A549 (cell line): Measurements from ENCODE around the gene GPR26. TPM values are rescaled to one million over a fixed set of nuclear protein-coding genes. Genes with fewer than 3 reads are reported as not detected.

Experiments
- ATAC-seq, 2 experiments: fragments of 200-7000 bp in 1 of 2; fragments of >200 bp in 1 of 2; cut with Nextera tagmentation in 1 of 2; cut with Tn5 transposase in 1 of 2; 3 replicates each; pipeline versions ENCODE4 v1.8.0 to v1.9.1; 2018 to 2020; ENCODE audit warnings: mild to moderate bottlenecking in 1 of 2, moderate library complexity in 1 of 2
- CTCF ChIA-PET: fragments of 300-600 bp; sonication (Branson Sonifier 250); formaldehyde crosslinking; extraction: SDS; loops from one replicate; lab custom pipeline; 2021; ENCODE audit warnings: antibody characterized with exemption, inconsistent platforms; lab: Yijun Ruan, JAX
- POLR2A ChIA-PET: fragments of 350-600 bp; formaldehyde crosslinking; extraction: SDS; loops from one replicate; lab custom pipeline; 2021; ENCODE audit warnings: antibody characterized with exemption, inconsistent platforms; lab: Yijun Ruan, JAX
- DNase-seq, 2 experiments: peaks; one replicate each; pipeline versions ENCODE4 v3.0.0 to v3.0.0-alpha.2; 2011 to 2016; ENCODE audit warnings: low read depth in 1 of 2, low spot score in 1 of 2
- FAIRE-seq: peaks from 2 replicates; lab custom pipeline; 2011; peaks lifted over from hg19 to GRCh38; lab: Jason Lieb, UNC
- H3K27ac ChIP-seq, 2 experiments: fragments of >200 bp; sonication (Bioruptor Twin); formaldehyde crosslinking; 3 replicates each; pipeline ENCODE4 v1.5.1; 2016 to 2017
- H3K4me1 ChIP-seq: fragments of >200 bp; sonication (Bioruptor Twin); formaldehyde crosslinking; 3 replicates; pipeline ENCODE4 v1.6.1; 2016
- H3K4me2 ChIP-seq: fragments of >200 bp; sonication (Bioruptor Twin); formaldehyde crosslinking; 3 replicates; pipeline ENCODE4 v1.6.1; 2016
- H3K4me3 ChIP-seq: fragments of >200 bp; sonication (Bioruptor Twin); formaldehyde crosslinking; 3 replicates; pipeline ENCODE4 v1.5.1; 2016
- H3K9me3 ChIP-seq: fragments of >200 bp; sonication (Bioruptor Twin); formaldehyde crosslinking; 3 replicates; pipeline ENCODE4 v1.6.1; 2016
- BHLHE40 ChIP-seq: IDR thresholded peaks from 2 replicates; pipeline ENCODE4 v1.6.1; 2012; ENCODE audit warnings: low read depth, low read length, inconsistent platforms
- CEBPB ChIP-seq, 2 experiments: fragments of >200 bp in 1 of 2; sonication (Bioruptor Twin) in 1 of 2; formaldehyde crosslinking in 1 of 2; IDR thresholded peaks; 2 replicates each; pipeline ENCODE4 v1.6.1; 2012 to 2016
- EHMT2 ChIP-seq: fragments of 200-600 bp; sonication (generic); IDR thresholded peaks from 2 replicates; pipeline ENCODE4 v1.6.1; 2016; ENCODE audit warnings: antibody characterized with exemption, low read depth, mild to moderate bottlenecking, moderate library complexity
- EP300 ChIP-seq, 2 experiments: fragments of >200 bp; sonication (Bioruptor Twin); formaldehyde crosslinking; IDR thresholded peaks; 2 replicates in 1 of 2; 3 replicates in 1 of 2; pipeline ENCODE4 v1.6.1; 2016 to 2017
- ESRRA ChIP-seq: fragments of 150-350 bp; IDR thresholded peaks from 2 replicates; pipeline ENCODE4 v1.6.1; 2014; ENCODE audit warnings: mild to moderate bottlenecking, low read length, borderline replicate concordance
- FOSL2 ChIP-seq, 2 experiments: fragments of 450-650 bp in 1 of 2; fragments of >200 bp in 1 of 2; sonication (Bioruptor Twin) in 1 of 2; formaldehyde crosslinking; IDR thresholded peaks; 2 replicates each; pipeline versions ENCODE4 v1.5.0 to v1.6.1; 2016 to 2020; ENCODE audit warnings: mild to moderate bottlenecking in 1 of 2, moderate library complexity in 1 of 2
- FOXS1 ChIP-seq: fragments of 250-450 bp; sonication (Bioruptor Pico); IDR thresholded peaks from 2 replicates; pipeline ENCODE4 v1.5.0; 2020; ENCODE audit warnings: mild to moderate bottlenecking, moderate library complexity
- HOXB5 ChIP-seq: fragments of 250-450 bp; sonication (Bioruptor Pico); IDR thresholded peaks from 2 replicates; pipeline ENCODE4 v1.5.0; 2020; ENCODE audit warnings: mild to moderate bottlenecking, moderate library complexity
- JUNB ChIP-seq: fragments of >200 bp; sonication (Bioruptor Twin); formaldehyde crosslinking; IDR thresholded peaks from 2 replicates; pipeline ENCODE4 v1.6.1; 2016
- KDM1A ChIP-seq: fragments of 200-600 bp; sonication (generic); IDR thresholded peaks from 2 replicates; pipeline ENCODE4 v1.6.1; 2016; ENCODE audit warnings: low read depth, mild to moderate bottlenecking
- KDM5A ChIP-seq: fragments of 200-600 bp; sonication (generic); IDR thresholded peaks from 2 replicates; pipeline ENCODE4 v1.6.1; 2016; ENCODE audit warnings: antibody characterized with exemption, mild to moderate bottlenecking
- NPAS2 ChIP-seq: fragments of 250-450 bp; sonication (Bioruptor Pico); IDR thresholded peaks from 2 replicates; pipeline ENCODE4 v1.8.0; 2022; ENCODE audit warnings: mild to moderate bottlenecking, moderate library complexity, borderline replicate concordance
- POLR2A ChIP-seq: IDR thresholded peaks from 2 replicates; pipeline ENCODE4 v1.6.1; 2012; ENCODE audit warnings: mild to moderate bottlenecking, low read length
- RAD21 ChIP-seq, 2 experiments: fragments of >200 bp in 1 of 2; sonication (Bioruptor Twin) in 1 of 2; formaldehyde crosslinking in 1 of 2; IDR thresholded peaks in 1 of 2; conservative IDR thresholded peaks in 1 of 2; 2 replicates in 1 of 2; 3 replicates in 1 of 2; pipeline ENCODE4 v1.6.1; 2012 to 2018; ENCODE audit warnings: inconsistent platforms in 1 of 2
- RARB ChIP-seq: fragments of 250-450 bp; sonication (Bioruptor Pico); IDR thresholded peaks from 2 replicates; pipeline ENCODE4 v1.8.0; 2021; ENCODE audit warnings: mild to moderate bottlenecking, moderate library complexity
- RNF2 ChIP-seq: fragments of 200-600 bp; sonication (generic); IDR thresholded peaks from 2 replicates; pipeline ENCODE4 v1.6.1; 2016; ENCODE audit warnings: low read depth, mild to moderate bottlenecking, antibody characterized with exemption, moderate library complexity, borderline replicate concordance
- TFCP2L1 ChIP-seq: fragments of 250-450 bp; sonication (Bioruptor Pico); IDR thresholded peaks from 2 replicates; pipeline ENCODE4 v1.5.0; 2021; ENCODE audit warnings: mild to moderate bottlenecking
- ZC3H11A ChIP-seq: fragments of 450-650 bp; IDR thresholded peaks from 2 replicates; pipeline ENCODE4 v1.6.1; 2014; ENCODE audit warnings: antibody characterized with exemption, mild to moderate bottlenecking
- WGBS: methylation state at CpG from one replicate; pipeline ENCODE4 v1.1.6; 2017; ENCODE audit errors: missing lambda C conversion rate; 5-methylcytosine and 5-hydroxymethylcytosine counted together
- polyA plus RNA-seq, 4 experiments: library from polyadenylated mRNA; depleted of rRNA in 3 of 4; stranded (reverse); fragments of >200 nt; fragmentation: RNase III in 1 of 4; extraction: RNeasy Plus Mini Kit Qiagen cat#74134 plus additional on column Dnase treatment in 1 of 4; gene quantifications; 2 replicates in 3 of 4; 3 replicates in 1 of 4; pipeline ENCODE4 v1.2.3, GENCODE V29; 2011 to 2017
- TF ChIP-seq, protein P1 (sequence below): fragments of 200-600 bp; sonication (generic); IDR thresholded peaks from 2 replicates; pipeline ENCODE4 v1.6.1; 2016; ENCODE audit warnings: antibody characterized with exemption, mild to moderate bottlenecking, moderate library complexity
- TF ChIP-seq, protein P2 (sequence below): fragments of >200 bp; sonication (Bioruptor Twin); formaldehyde crosslinking; IDR thresholded peaks from 2 replicates; pipeline ENCODE4 v1.6.1; 2016
- TF ChIP-seq, protein P3 (sequence below): fragments of 250-450 bp; sonication (Bioruptor Pico); IDR thresholded peaks from 2 replicates; pipeline ENCODE4 v1.5.0; 2021; ENCODE audit warnings: mild to moderate bottlenecking, moderate library complexity, borderline replicate concordance
- TF ChIP-seq, protein P4 (sequence below): fragments of 450-650 bp; IDR thresholded peaks from 2 replicates; pipeline ENCODE4 v1.6.1; 2014; ENCODE audit warnings: antibody characterized with exemption
- TF ChIP-seq, protein P5 (sequence below): IDR thresholded peaks from 2 replicates; pipeline ENCODE4 v1.6.1; 2012
- TF ChIP-seq, protein P6 (sequence below): fragments of 250-450 bp; sonication (Bioruptor Pico); IDR thresholded peaks from 2 replicates; pipeline ENCODE4 v1.5.0; 2020; ENCODE audit warnings: low read depth, mild to moderate bottlenecking, moderate library complexity

GPR26 gene
- polyA plus RNA-seq, 2 of the 4 experiments (the other 2 are of a cell fraction) = not detected

DNA sequence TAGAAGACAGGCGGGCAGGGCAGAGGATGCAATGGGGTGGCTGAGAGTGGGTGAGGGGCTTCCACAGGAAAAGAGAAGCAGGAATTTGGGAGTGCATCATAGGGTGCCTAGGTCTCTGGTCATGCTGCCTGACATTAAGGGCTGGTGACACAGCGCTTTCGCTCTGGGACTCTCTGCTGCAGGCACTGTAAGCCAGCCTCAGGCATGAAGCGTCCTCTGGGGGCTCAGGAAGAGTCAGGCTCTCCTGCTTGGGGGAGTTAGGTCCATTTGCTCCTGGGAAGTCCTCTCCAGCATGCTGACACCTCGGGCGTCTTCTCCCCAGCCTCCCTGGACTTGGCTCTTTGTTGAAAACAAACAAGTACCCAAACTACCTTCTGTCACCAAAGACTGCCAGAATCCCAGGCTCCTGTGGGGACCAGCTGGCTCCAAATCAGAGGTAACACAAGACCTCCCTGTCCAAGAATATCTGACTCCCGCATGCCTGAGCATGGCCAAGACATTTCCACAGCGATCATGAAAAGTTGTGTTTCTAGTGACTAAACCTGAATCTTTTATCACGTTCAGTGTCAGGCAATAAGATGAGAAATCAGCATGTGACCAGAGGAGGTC is 55.4 kb downstream of the GPR26 start:
- POLR2A ChIA-PET = no interaction called here
- Histone ChIP-seq H3K27ac (no peak overlapping the region), H3K4me1 (no peaks in the 10 kb centered on the region), H3K4me2 (no peak overlapping the region), H3K9me3 (no peaks in the 10 kb centered on the region), H3K4me3 (no peak overlapping the region)
- 25% methylated on average over 9 of the region's 9 CpGs for WGBS
- DNase-seq (no peak), FAIRE-seq (no peak), ATAC-seq (no peak)
- CTCF ChIA-PET = interaction anchor here (1.6 kb wide), 1 partner anchor 62 kb away, joined by 3 read pairs; no protein-coding TSS in a partner anchor
- TF ChIP-seq, protein P1, sequence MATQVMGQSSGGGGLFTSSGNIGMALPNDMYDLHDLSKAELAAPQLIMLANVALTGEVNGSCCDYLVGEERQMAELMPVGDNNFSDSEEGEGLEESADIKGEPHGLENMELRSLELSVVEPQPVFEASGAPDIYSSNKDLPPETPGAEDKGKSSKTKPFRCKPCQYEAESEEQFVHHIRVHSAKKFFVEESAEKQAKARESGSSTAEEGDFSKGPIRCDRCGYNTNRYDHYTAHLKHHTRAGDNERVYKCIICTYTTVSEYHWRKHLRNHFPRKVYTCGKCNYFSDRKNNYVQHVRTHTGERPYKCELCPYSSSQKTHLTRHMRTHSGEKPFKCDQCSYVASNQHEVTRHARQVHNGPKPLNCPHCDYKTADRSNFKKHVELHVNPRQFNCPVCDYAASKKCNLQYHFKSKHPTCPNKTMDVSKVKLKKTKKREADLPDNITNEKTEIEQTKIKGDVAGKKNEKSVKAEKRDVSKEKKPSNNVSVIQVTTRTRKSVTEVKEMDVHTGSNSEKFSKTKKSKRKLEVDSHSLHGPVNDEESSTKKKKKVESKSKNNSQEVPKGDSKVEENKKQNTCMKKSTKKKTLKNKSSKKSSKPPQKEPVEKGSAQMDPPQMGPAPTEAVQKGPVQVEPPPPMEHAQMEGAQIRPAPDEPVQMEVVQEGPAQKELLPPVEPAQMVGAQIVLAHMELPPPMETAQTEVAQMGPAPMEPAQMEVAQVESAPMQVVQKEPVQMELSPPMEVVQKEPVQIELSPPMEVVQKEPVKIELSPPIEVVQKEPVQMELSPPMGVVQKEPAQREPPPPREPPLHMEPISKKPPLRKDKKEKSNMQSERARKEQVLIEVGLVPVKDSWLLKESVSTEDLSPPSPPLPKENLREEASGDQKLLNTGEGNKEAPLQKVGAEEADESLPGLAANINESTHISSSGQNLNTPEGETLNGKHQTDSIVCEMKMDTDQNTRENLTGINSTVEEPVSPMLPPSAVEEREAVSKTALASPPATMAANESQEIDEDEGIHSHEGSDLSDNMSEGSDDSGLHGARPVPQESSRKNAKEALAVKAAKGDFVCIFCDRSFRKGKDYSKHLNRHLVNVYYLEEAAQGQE = no peak
- no peak for TF ChIP-seq ESRRA
- TF ChIP-seq HOXB5 (CRISPR knock-in tag) = no peak
- TF ChIP-seq FOSL2 (IDR thresholded peaks at IDR 0.05) = no peak
- TF ChIP-seq FOSL2 (CRISPR knock-in tag; IDR thresholded peaks at IDR 0.05) = no peak
- TF ChIP-seq, protein P2, sequence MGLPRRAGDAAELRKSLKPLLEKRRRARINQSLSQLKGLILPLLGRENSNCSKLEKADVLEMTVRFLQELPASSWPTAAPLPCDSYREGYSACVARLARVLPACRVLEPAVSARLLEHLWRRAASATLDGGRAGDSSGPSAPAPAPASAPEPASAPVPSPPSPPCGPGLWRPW = no peak
- TF ChIP-seq TFCP2L1 (CRISPR knock-in tag) = no peak
- no peak for TF ChIP-seq NPAS2 (CRISPR knock-in tag)
- TF ChIP-seq KDM5A = no peak
- TF ChIP-seq KDM1A = no peak
- no peak for TF ChIP-seq ZC3H11A

DNA sequence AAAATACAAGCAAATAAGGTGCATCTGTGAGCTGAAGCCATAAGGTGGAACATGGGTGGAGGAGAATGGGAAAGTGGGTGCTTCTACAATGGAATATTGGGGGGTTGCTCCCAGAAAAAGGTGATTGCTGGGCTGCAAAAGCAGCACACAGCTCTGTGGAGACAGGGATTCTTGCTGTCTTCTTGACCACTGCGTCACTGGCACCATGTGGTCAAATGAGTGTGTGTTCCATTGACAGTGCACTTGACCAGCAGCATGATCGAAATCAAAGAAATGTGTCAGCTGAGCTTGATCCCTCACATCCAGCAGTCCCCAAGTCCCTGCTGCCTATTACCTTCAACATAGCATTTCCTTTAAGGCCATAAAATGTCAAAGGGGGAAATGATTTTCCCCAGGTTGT is 56.2 kb downstream of the GPR26 start:
- 0% methylated on average over 2 of the region's 2 CpGs for WGBS
- POLR2A ChIA-PET = no interaction called here
- no peaks in the 10 kb centered on the region for H3K4me1 ChIP-seq
- TF ChIP-seq FOXS1 (CRISPR knock-in tag) (no peak), HOXB5 (CRISPR knock-in tag) (no peak), NPAS2 (CRISPR knock-in tag) (no peak), EP300 (IDR thresholded peaks at IDR 0.05) (no peak), RNF2 (no peak), CEBPB (IDR thresholded peaks at IDR 0.05) (no peak), EHMT2 (no peak), FOSL2 (IDR thresholded peaks at IDR 0.05) (no peak), FOSL2 (CRISPR knock-in tag; IDR thresholded peaks at IDR 0.05) (no peak), POLR2A (no peak), ESRRA (no peak), RARB (CRISPR knock-in tag) (no peak), BHLHE40 (no peak), JUNB (no peak), RAD21 (conservative IDR thresholded peaks at IDR 0.05 in 1 of 2, IDR thresholded peaks at IDR 0.05 in 1 of 2) (no peak)
- TF ChIP-seq, protein P3, sequence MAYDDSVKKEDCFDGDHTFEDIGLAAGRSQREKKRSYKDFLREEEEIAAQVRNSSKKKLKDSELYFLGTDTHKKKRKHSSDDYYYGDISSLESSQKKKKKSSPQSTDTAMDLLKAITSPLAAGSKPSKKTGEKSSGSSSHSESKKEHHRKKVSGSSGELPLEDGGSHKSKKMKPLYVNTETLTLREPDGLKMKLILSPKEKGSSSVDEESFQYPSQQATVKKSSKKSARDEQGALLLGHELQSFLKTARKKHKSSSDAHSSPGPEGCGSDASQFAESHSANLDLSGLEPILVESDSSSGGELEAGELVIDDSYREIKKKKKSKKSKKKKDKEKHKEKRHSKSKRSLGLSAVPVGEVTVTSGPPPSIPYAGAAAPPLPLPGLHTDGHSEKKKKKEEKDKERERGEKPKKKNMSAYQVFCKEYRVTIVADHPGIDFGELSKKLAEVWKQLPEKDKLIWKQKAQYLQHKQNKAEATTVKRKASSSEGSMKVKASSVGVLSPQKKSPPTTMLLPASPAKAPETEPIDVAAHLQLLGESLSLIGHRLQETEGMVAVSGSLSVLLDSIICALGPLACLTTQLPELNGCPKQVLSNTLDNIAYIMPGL = no peak
- TF ChIP-seq, protein P4, sequence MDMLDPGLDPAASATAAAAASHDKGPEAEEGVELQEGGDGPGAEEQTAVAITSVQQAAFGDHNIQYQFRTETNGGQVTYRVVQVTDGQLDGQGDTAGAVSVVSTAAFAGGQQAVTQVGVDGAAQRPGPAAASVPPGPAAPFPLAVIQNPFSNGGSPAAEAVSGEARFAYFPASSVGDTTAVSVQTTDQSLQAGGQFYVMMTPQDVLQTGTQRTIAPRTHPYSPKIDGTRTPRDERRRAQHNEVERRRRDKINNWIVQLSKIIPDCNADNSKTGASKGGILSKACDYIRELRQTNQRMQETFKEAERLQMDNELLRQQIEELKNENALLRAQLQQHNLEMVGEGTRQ = no peak
- TF ChIP-seq, protein P5, sequence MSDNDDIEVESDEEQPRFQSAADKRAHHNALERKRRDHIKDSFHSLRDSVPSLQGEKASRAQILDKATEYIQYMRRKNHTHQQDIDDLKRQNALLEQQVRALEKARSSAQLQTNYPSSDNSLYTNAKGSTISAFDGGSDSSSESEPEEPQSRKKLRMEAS = no peak
- TF ChIP-seq, protein P6, sequence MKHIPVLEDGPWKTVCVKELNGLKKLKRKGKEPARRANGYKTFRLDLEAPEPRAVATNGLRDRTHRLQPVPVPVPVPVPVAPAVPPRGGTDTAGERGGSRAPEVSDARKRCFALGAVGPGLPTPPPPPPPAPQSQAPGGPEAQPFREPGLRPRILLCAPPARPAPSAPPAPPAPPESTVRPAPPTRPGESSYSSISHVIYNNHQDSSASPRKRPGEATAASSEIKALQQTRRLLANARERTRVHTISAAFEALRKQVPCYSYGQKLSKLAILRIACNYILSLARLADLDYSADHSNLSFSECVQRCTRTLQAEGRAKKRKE (CRISPR knock-in tag) = no peak
- TF ChIP-seq, all 56 proteins: peak for 0
- no peak overlapping the region for H3K4me3 ChIP-seq
- no peak overlapping the region for H3K4me2 ChIP-seq
- no peak overlapping the region for H3K27ac ChIP-seq
- FAIRE-seq = no peak
- H3K9me3 ChIP-seq = no peaks in the 10 kb centered on the region
- DNase-seq = no peak
- CTCF ChIA-PET = no interaction called here
- no peak for ATAC-seq
